KMS-11 (cell line): ENCODE results near the gene LRRC8D.

ENCODE experiments used
- H2AFZ ChIP-seq: fragments of 200-600 bp; sonication (generic); 2 replicates; pipeline ENCODE4 v1.6.1; 2016; ENCODE audit warnings: antibody characterized with exemption, mixed run types, low read depth
- H3K27ac ChIP-seq: fragments of 200-600 bp; sonication (generic); 2 replicates; pipeline ENCODE4 v1.6.1; 2016; ENCODE audit warnings: mild to moderate bottlenecking, mixed run types
- H3K27me3 ChIP-seq: fragments of 200-600 bp; sonication (generic); 2 replicates; pipeline ENCODE4 v1.6.1; 2017; ENCODE audit warnings: mild to moderate bottlenecking, low read depth, mixed run types, moderate library complexity; ENCODE audit not compliant: insufficient read depth
- H3K36me3 ChIP-seq: fragments of 200-600 bp; sonication (generic); 2 replicates; pipeline ENCODE4 v1.6.1; 2017; ENCODE audit warnings: mild to moderate bottlenecking, mixed run types; ENCODE audit not compliant: insufficient read depth
- H3K4me1 ChIP-seq: fragments of 200-600 bp; sonication (generic); 2 replicates; pipeline ENCODE4 v1.6.1; 2016; ENCODE audit warnings: mild to moderate bottlenecking, low read depth, mixed run types; ENCODE audit not compliant: poor library complexity, severe bottlenecking
- H3K4me2 ChIP-seq: fragments of 200-600 bp; sonication (generic); 2 replicates; pipeline ENCODE4 v1.7.0; 2016; ENCODE audit warnings: mild to moderate bottlenecking, mixed run types
- H3K4me3 ChIP-seq: fragments of 200-600 bp; sonication (generic); IDR thresholded peaks from 2 replicates; pipeline ENCODE4 v1.6.1; 2017; ENCODE audit warnings: low read depth, low read length, mixed read lengths; ENCODE audit not compliant: insufficient read depth
- H3K79me2 ChIP-seq: fragments of 200-600 bp; sonication (generic); 2 replicates; pipeline ENCODE4 v1.6.1; 2016; ENCODE audit warnings: low read depth, mixed run types; ENCODE audit not compliant: insufficient read depth
- H3K9ac ChIP-seq: fragments of 200-600 bp; sonication (generic); 2 replicates; pipeline ENCODE4 v1.6.1; 2016; ENCODE audit warnings: mild to moderate bottlenecking, mixed run types
- H4K20me1 ChIP-seq: fragments of 200-600 bp; sonication (generic); 2 replicates; pipeline ENCODE4 v1.6.1; 2016; ENCODE audit warnings: mild to moderate bottlenecking, mixed run types; ENCODE audit not compliant: insufficient read depth
- CTCF ChIP-seq: fragments of 200-600 bp; sonication (generic); conservative IDR thresholded peaks from 2 replicates; pipeline ENCODE4 v1.6.1; 2017; ENCODE audit warnings: low read depth, mild to moderate bottlenecking, antibody characterized with exemption, low read length, moderate library complexity, mixed read lengths

The LRRC8D gene

GRCh38 chr1:89804642-89805237, 16.1 kb upstream of the LRRC8D start:
- H3K4me2 ChIP-seq: no peak overlapping the region
- H3K27me3 ChIP-seq: no peaks in the 10 kb centered on the region
- H3K79me2 ChIP-seq: no peaks in the 10 kb centered on the region
- H3K36me3 ChIP-seq: no peaks in the 10 kb centered on the region
- H2AFZ ChIP-seq: no peak overlapping the region
- no peaks in the 10 kb centered on the region for H3K4me1 ChIP-seq
- no peaks in the 10 kb centered on the region for H4K20me1 ChIP-seq
- no peak overlapping the region for H3K4me3 ChIP-seq
- TF ChIP-seq CTCF: peak; percentile 89
- H3K9ac ChIP-seq: no peak overlapping the region
- H3K27ac ChIP-seq: no peak overlapping the region

GRCh38 chr1:89806616-89807015, 14.2 kb upstream of the LRRC8D start:
- Histone ChIP-seq H3K27me3 (no peaks in the 10 kb centered on the region), H3K9ac (no peak overlapping the region), H3K36me3 (no peaks in the 10 kb centered on the region), H3K27ac (no peak overlapping the region), H3K4me2 (no peak overlapping the region), H3K4me1 (no peaks in the 10 kb centered on the region), H2AFZ (no peak overlapping the region), H3K4me3 (no peak overlapping the region), H3K79me2 (no peaks in the 10 kb centered on the region), H4K20me1 (no peaks in the 10 kb centered on the region)
- TF ChIP-seq CTCF: no peak

- H3K27me3 ChIP-seq: no peaks in the 10 kb centered on the region
- no peak overlapping the region for H3K27ac ChIP-seq
- H3K4me3 ChIP-seq: no peak overlapping the region
- no peak overlapping the region for H2AFZ ChIP-seq
- no peaks in the 10 kb centered on the region for H3K36me3 ChIP-seq
- H3K9ac ChIP-seq: no peak overlapping the region
- H4K20me1 ChIP-seq: no peaks in the 10 kb centered on the region
- no peak overlapping the region for H3K4me2 ChIP-seq
- no peak for TF ChIP-seq CTCF
- no peaks in the 10 kb centered on the region for H3K4me1 ChIP-seq
- no peaks in the 10 kb centered on the region for H3K79me2 ChIP-seq
These were observed 13.3 kb upstream of the LRRC8D start for GRCh38 chr1:89807503-89807902.

- TF ChIP-seq CTCF: no peak
- Histone ChIP-seq H3K27me3 (no peaks in the 10 kb centered on the region), H3K4me3 (no peak overlapping the region), H3K4me1 (no peaks in the 10 kb centered on the region), H2AFZ (no peak overlapping the region), H3K27ac (no peak overlapping the region), H3K79me2 (no peaks in the 10 kb centered on the region), H3K4me2 (no peak overlapping the region), H3K9ac (no peak overlapping the region), H4K20me1 (no peaks in the 10 kb centered on the region), H3K36me3 (no peaks in the 10 kb centered on the region)
These were observed 12.8 kb upstream of the LRRC8D start for GRCh38 chr1:89807983-89808382.
